ENCODE data around the gene NFIC.

NFIC gene

DNA sequence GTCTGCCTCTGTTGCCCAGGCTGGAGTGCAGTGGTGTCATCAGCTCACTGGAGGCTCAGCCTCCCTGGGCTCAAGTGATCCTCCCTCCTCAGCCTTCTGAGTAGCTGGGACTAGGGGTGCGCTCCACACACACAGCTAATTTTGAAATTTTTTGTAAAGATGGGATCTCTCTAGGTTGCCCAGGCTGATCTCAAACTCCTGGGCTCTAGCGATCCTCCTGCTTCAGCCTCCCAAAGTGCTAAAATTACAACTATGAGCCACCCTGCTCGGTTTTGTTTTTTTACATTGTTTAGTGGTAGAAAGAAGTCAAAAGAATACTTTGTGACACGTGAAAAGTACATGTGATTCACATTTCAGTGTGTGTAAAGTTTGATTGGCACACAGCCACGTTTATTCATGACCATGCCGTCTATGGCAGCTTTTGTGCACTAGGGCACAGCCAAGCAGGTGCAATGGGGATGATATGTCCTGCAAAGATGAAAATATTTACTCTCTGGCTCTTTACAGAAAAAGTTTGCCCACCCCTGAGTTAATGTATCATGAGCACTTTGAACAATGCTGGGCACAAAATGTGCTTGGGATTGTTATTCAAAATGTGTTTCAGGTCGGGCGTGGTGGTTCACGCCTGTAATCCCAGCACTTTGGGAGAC is 16.2 kb upstream of the NFIC start:
- TF ChIP-seq, protein P1, sequence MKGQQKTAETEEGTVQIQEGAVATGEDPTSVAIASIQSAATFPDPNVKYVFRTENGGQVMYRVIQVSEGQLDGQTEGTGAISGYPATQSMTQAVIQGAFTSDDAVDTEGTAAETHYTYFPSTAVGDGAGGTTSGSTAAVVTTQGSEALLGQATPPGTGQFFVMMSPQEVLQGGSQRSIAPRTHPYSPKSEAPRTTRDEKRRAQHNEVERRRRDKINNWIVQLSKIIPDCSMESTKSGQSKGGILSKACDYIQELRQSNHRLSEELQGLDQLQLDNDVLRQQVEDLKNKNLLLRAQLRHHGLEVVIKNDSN (IDR thresholded peaks at IDR 0.05): no peak
- TF ChIP-seq TAF1 (IDR thresholded peaks at IDR 0.05; ENCODE audit: low read depth) (no peak), NFIC (IDR thresholded peaks at IDR 0.05) (no peak), CREB1 (IDR thresholded peaks at IDR 0.05; ENCODE audit: low read depth) (no peak), EP300 (IDR thresholded peaks at IDR 0.05; ENCODE audit: borderline replicate concordance) (no peak)

DNA sequence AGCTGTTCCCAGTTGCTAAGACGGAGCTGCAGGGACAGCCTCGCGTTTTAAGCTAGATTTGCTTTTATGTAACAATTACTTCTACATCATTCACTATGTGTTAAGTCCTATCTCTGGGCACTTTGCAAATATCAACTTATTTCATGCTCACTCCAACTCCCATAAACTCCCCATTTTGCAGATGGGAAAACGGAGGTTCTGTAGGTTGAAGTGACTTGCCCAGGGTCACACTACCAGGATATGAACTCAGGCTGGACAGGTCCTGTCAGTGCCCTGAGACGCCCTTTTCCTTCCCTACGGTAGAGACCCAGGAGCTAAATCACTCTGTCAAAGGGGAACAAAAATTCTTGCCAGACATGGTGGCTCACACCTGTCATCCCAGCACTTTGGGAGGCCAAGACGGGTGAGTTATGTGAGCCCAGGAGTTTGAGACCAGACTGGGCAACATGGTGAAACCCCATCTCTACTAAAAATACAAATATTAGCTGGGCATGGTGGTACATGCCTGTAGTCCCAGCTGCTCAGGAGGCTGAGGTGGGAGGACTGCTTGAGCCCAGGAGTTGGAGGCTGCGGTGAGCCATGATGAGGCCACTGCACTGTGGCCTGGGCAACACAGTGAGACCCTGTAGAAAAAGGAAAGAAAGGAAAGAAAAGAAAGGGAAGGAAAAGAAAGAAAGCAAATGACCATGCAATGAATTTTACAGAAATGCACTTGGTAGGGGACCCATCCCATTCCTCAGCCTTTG is 14.5 kb upstream of the NFIC start:
- TF ChIP-seq, protein P2, sequence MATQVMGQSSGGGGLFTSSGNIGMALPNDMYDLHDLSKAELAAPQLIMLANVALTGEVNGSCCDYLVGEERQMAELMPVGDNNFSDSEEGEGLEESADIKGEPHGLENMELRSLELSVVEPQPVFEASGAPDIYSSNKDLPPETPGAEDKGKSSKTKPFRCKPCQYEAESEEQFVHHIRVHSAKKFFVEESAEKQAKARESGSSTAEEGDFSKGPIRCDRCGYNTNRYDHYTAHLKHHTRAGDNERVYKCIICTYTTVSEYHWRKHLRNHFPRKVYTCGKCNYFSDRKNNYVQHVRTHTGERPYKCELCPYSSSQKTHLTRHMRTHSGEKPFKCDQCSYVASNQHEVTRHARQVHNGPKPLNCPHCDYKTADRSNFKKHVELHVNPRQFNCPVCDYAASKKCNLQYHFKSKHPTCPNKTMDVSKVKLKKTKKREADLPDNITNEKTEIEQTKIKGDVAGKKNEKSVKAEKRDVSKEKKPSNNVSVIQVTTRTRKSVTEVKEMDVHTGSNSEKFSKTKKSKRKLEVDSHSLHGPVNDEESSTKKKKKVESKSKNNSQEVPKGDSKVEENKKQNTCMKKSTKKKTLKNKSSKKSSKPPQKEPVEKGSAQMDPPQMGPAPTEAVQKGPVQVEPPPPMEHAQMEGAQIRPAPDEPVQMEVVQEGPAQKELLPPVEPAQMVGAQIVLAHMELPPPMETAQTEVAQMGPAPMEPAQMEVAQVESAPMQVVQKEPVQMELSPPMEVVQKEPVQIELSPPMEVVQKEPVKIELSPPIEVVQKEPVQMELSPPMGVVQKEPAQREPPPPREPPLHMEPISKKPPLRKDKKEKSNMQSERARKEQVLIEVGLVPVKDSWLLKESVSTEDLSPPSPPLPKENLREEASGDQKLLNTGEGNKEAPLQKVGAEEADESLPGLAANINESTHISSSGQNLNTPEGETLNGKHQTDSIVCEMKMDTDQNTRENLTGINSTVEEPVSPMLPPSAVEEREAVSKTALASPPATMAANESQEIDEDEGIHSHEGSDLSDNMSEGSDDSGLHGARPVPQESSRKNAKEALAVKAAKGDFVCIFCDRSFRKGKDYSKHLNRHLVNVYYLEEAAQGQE (IDR thresholded peaks at IDR 0.05; ENCODE audit: low read depth): no peak
- TF ChIP-seq CEBPB (IDR thresholded peaks at IDR 0.05): no peak
- TF ChIP-seq EP300 (IDR thresholded peaks at IDR 0.05; ENCODE audit: borderline replicate concordance): no peak
- TF ChIP-seq, protein P3, sequence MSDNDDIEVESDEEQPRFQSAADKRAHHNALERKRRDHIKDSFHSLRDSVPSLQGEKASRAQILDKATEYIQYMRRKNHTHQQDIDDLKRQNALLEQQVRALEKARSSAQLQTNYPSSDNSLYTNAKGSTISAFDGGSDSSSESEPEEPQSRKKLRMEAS (IDR thresholded peaks at IDR 0.05): no peak

DNA sequence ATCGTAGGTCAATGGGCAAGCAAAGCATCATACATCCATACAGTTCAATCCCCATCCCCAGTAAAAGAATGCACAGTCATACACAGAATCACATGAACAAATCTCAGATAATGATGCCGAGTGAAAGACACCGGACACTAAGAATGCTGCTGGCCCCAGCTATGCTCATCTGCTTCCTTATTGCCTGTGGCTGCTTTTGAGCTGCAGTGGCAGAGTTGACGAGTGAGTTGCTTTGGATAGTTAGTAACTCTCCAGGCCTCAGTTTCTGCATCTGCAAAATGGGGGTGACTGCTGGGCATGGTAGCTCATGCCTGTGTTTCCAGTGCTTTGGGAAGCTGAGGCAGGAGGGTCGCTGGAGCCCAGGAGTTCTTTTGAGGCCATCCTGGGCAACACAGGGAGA is 12.9 kb upstream of the NFIC start:
- TF ChIP-seq TCF12 (IDR thresholded peaks at IDR 0.05; ENCODE audit: low read depth) (no peak), CREB1 (IDR thresholded peaks at IDR 0.05; ENCODE audit: low read depth) (no peak), NFIC (IDR thresholded peaks at IDR 0.05) (no peak), ZBTB7A (IDR thresholded peaks at IDR 0.05; ENCODE audit: low read depth) (no peak), TAF1 (IDR thresholded peaks at IDR 0.05; ENCODE audit: low read depth) (no peak), CEBPB (IDR thresholded peaks at IDR 0.05) (no peak), FOXM1 (IDR thresholded peaks at IDR 0.05; ENCODE audit: borderline replicate concordance, low read depth) (no peak), RAD21 (IDR thresholded peaks at IDR 0.05; ENCODE audit: low read depth) (no peak), EGR1 (IDR thresholded peaks at IDR 0.05) (no peak), TEAD4 (IDR thresholded peaks at IDR 0.05) (no peak), YY1 (IDR thresholded peaks at IDR 0.05; ENCODE audit: low read depth) (no peak), EP300 (IDR thresholded peaks at IDR 0.05; ENCODE audit: borderline replicate concordance) (no peak)
- TF ChIP-seq, protein P3 (IDR thresholded peaks at IDR 0.05): no peak
- TF ChIP-seq, protein P2 (IDR thresholded peaks at IDR 0.05; ENCODE audit: low read depth): no peak
- TF ChIP-seq, protein P1 (IDR thresholded peaks at IDR 0.05): no peak

DNA sequence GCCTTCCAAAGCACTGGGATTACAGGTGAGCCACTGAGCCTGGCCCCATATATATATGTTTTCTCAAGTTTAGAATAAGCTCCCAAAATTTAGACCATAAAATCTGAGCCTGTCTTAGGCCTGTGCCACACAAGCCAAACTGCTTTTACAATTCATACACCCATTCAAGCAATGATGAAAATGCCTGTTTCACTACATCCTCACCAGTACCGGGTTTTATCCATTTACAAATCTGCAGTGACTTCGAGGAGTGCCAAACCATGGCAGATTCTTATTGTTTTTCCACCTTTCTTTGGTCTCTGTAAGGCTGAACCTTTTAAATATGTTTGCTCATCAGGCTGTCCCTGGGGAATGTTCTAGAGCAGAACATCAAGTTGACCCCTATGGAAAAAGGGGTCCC is 9.6 kb upstream of the NFIC start:
- TF ChIP-seq CREB1 (IDR thresholded peaks at IDR 0.05; ENCODE audit: low read depth) (no peak), EP300 (IDR thresholded peaks at IDR 0.05; ENCODE audit: borderline replicate concordance) (no peak), NFIC (IDR thresholded peaks at IDR 0.05) (no peak), EGR1 (IDR thresholded peaks at IDR 0.05) (no peak), RAD21 (IDR thresholded peaks at IDR 0.05; ENCODE audit: low read depth) (no peak), TAF1 (IDR thresholded peaks at IDR 0.05; ENCODE audit: low read depth) (no peak), ZBTB7A (IDR thresholded peaks at IDR 0.05; ENCODE audit: low read depth) (no peak), TEAD4 (IDR thresholded peaks at IDR 0.05) (no peak), TCF12 (IDR thresholded peaks at IDR 0.05; ENCODE audit: low read depth) (no peak), FOXM1 (IDR thresholded peaks at IDR 0.05; ENCODE audit: borderline replicate concordance, low read depth) (no peak), YY1 (IDR thresholded peaks at IDR 0.05; ENCODE audit: low read depth) (no peak), CEBPB (IDR thresholded peaks at IDR 0.05) (no peak)
- TF ChIP-seq, protein P2 (IDR thresholded peaks at IDR 0.05; ENCODE audit: low read depth): no peak
- TF ChIP-seq, protein P1 (IDR thresholded peaks at IDR 0.05): no peak
- TF ChIP-seq, protein P3 (IDR thresholded peaks at IDR 0.05): no peak

Measured in Ishikawa (cell line).